ENCODE results near the gene HSPA12B.
"Not testable (repeated sequence)": the region's sequence is repeated elsewhere in the genome, so short reads cannot be mapped to it uniquely, and the experiment has no call there.

HSPA12B gene

GRCh38 chr20:3789201-3789600 lies 56.7 kb downstream of the HSPA12B start:
- DNase-seq: not testable (repeated sequence)

- not testable (repeated sequence) for DNase-seq
Observed at GRCh38 chr20:3794168-3794567, 61.7 kb downstream of the HSPA12B start.

- DNase-seq: no peak
Observed at GRCh38 chr20:3794701-3795420, 62.4 kb downstream of the HSPA12B start.

- peak; percentile 95 for DNase-seq
Observed at GRCh38 chr20:3795511-3796468, 63.3 kb downstream of the HSPA12B start, which contains the start of gene CDC25B. Gene CDC25B (plus strand): TSS chr20:3796310. CDS start chr20:3796532, 222 bp downstream.

- DNase-seq: no peak
Observed at GRCh38 chr20:3796477-3797225, 64.2 kb downstream of the HSPA12B start.

GRCh38 chr20:3797226-3797545 lies 64.7 kb downstream of the HSPA12B start:
- DNase-seq: no peak

GRCh38 chr20:3797592-3798372 lies 65.3 kb downstream of the HSPA12B start:
- peak; percentile 68 for DNase-seq

- no peak for DNase-seq
Observed at GRCh38 chr20:3798373-3798768, 65.9 kb downstream of the HSPA12B start.

- DNase-seq: no peak
Observed at GRCh38 chr20:3798908-3799248, 66.4 kb downstream of the HSPA12B start.

GRCh38 chr20:3800256-3800877 lies 67.9 kb downstream of the HSPA12B start:
- no peak for DNase-seq

- DNase-seq: no peak
Observed at GRCh38 chr20:3800878-3801260, 68.4 kb downstream of the HSPA12B start.

- DNase-seq: no peak
Observed at GRCh38 chr20:3801299-3801698, 68.8 kb downstream of the HSPA12B start.

- DNase-seq: no peak
Observed at GRCh38 chr20:3801846-3802245, 69.4 kb downstream of the HSPA12B start.

All from activated CD4-positive, alpha-beta T cell treated with anti-CD3 and anti-CD28 coated beads, Interleukin-2, Interleukin-6, amounts not matched to agents 100 ng/mL and 50 ng/mL, durations not matched to agents 16 hours and 8 hours (primary cell).